RPMI8226 (cell line): ENCODE data around the gene HMGN4.

Experiments
- DNase-seq: peaks from one replicate; pipeline ENCODE4 v3.0.0-alpha.2; 2015

The HMGN4 gene

GRCh38 chr6:26588965-26589364 lies 50.8 kb downstream of the HMGN4 start:
- no peak for DNase-seq

GRCh38 chr6:26592649-26593048 lies 54.5 kb downstream of the HMGN4 start:
- peak; percentile 35 for DNase-seq

GRCh38 chr6:26593278-26594130 lies 55.3 kb downstream of the HMGN4 start:
- DNase-seq = no peak

- DNase-seq = no peak
These were observed 55.9 kb downstream of the HMGN4 start for GRCh38 chr6:26594131-26594498.

GRCh38 chr6:26594730-26595632 lies 56.8 kb downstream of the HMGN4 start:
- peak; percentile 35 for DNase-seq

GRCh38 chr6:26595669-26596269 lies 57.6 kb downstream of the HMGN4 start:
- peak; percentile 96 for DNase-seq
